HTERT RPE-1 (cell line): ENCODE measurements around the gene RIPOR1.

ENCODE experiments used
- in situ Hi-C: fragments of 300-500 bp; cut with MboI; formaldehyde crosslinking; loops from 4 replicates; pipeline ENCODE4 v1.14.3; 2020; ENCODE audit warnings: low sequenced_read_pairs

Gene RIPOR1

DNA sequence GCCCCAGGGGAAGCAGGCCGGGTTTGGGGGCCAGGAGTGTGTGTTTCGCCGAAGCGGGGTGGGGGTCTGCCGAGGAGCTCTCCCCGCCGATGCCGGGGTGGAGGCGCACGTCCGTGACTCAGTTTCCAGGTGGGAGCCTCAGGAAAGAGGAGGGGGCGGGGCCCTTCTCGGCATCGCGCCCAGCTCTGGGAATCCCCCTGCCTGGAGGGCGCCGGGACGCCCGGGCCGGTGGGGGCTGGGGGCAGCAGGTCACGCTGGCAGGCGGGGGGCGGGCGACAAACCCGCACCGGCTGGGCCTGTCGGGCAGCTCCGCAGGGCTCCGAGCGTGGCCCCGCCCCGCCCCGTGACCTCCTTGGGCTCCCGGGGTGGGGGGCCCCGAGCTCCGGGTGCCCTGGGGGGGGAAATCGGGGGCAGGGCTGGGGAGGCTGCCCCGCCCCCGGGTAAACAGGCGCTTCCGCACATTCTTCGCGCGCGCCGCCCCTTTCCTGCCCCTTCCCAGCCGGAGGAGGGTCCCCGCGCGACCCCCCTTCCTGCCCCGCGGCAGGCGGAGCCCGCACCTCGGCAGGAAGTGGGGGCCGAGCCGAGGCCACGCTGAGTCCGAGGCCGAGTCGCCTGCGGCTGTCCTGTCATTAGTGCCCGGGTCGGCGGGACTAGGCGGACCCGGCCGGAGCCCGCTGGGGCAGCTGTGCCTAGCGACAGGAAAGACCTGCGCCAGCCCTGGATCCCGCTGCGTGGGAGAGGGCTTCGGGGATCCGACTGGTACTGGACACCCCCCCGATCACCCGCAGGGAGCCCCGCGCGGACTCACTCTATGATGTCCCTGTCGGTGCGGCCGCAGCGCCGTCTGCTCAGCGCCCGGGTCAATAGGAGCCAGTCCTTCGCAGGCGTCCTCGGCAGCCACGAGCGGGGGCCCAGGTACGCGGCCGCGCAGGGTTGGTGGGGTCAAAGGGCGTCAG is 9.3 kb downstream of the RIPOR1 start:
- in situ Hi-C loops, result no loop called here

DNA sequence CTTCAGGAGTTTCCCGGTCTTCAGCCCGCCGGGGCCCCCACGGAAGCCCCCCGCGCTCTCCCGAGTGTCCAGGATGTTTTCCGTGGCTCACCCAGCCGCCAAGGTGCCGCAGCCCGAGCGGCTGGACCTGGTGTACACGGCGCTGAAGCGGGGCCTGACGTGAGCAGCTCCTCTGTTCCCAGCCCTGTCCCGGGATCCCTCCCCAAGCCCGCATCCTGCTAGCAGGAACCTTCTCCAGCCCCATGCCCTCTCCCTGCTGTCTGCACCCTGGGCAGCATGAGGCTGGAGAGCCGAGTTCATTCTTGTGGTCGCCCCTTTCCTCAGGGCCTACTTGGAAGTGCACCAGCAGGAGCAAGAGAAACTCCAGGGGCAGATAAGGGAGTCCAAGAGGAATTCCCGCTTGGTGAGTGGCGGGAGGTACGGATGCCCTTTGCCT is 10.1 kb downstream of the RIPOR1 start:
- in situ Hi-C loops, result no loop called here

DNA sequence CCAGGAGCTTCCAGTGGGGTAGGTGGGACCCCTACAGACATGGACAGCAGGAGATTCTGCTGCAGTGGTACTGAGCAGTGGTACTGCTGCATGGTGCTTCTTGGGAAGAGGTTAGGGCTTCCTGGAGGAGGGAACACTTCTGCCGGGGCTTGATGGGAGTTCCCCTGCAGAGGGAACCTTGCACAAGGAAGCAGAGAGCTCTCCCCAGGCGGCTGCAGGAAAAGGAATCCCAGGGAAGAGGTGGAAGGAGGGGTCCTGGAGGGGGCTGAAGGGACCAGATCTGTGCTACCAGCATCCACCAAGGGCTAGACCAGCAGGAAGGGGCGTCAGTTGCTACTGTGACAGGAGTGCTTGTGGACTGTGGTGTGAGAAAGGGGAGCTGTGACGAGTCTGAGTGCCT is 10.6 kb downstream of the RIPOR1 start:
- in situ Hi-C loops, result no loop called here

DNA sequence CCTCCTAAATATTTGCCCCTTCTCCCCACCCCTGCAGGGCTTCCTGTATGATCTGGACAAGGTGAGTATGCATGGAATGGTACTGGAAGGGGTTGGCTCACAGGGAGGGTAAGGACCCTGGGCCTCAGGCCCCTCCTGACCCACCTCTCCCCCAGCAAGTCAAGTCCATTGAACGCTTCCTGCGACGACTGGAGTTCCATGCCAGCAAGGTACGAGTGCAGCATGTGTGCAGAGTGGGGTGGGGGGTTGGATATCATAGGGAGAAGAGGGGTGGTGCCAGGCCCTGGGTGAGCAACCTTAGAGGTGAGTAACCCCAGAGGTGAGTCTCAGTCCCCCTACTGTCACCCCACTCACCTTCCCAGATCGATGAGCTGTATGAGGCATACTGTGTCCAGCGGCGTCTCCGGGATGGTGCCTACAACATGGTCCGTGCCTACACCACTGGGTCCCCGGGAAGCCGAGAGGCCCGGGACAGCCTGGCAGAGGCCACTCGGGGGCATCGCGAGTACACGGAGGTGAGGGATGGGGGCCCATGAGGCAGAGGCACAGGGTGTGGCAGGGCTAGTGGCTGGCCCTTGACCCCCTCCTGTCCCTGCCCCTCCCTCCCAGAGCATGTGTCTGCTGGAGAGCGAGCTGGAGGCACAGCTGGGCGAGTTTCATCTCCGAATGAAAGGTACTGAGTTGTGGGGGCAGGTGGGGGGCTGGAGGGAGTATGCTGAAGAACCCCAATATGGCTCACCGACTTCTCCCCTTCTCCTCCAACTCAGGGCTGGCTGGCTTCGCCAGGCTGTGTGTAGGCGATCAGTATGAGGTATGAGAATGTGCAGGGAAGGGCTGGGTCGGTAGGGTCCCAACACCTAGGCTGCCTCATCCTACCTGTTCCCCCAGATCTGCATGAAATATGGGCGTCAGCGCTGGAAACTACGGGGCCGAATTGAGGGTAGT is 11.3 kb downstream of the RIPOR1 start:
- in situ Hi-C loops, result no loop called here

DNA sequence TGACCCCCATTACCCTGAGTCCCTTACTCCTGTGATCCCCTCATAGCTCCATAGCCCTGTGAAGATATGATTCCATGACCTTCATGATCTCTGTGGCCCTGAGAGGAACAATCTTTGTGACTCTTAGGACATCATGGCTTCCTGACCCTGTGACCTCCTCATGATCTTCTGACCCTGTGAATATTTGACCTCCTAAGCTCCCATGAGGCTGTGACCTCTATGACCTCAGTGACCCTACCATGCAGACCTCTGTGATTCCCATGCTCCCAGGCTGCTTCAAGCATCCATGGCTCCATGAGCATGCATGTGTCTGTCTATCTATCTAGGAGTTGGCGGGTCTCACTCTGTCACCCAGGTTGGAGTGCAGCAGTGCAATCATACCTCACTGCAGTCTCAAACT is 12.1 kb downstream of the RIPOR1 start:
- in situ Hi-C loops, result no loop called here

DNA sequence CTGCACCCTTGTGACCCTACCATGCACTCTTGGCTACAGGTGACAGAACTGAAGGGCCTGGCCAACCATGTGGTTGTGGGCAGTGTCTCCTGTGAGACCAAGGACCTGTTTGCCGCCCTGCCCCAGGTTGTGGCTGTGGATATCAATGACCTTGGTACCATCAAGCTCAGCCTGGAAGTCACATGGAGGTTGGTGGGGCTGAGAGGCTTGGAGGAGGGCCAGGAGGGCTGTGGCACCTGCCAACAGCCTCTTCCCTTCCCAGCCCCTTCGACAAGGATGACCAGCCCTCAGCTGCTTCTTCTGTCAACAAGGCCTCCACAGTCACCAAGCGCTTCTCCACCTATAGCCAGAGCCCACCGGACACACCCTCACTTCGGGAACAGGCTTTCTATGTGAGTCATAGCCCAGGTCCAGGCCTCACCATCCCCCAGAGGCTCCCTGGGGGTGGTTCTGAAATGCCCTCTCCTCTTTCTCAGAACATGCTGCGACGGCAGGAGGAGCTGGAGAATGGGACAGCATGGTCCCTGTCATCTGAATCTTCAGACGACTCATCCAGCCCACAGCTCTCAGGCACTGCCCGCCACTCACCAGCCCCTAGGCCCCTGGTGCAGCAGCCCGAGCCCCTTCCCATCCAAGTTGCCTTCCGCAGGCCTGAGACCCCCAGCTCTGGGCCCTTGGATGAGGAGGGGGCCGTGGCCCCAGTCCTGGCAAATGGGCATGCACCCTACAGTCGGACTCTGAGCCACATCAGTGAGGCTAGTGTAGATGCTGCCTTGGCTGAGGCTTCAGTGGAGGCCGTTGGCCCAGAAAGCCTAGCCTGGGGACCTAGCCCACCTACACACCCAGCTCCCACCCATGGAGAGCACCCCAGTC is 13.0 kb downstream of the RIPOR1 start:
- in situ Hi-C loops, result no loop called here

DNA sequence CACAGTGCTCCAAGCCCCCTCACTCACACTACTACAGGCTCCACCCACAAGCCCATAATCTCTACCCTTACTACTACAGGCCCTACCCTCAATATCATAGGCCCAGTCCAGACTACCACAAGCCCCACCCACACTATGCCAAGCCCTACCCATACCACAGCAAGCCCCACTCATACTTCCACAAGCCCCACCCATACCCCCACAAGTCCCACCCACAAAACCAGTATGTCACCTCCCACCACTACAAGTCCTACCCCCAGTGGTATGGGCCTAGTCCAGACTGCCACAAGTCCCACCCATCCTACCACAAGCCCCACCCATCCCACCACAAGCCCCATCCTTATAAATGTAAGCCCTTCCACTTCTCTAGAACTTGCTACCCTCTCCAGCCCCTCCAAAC is 13.8 kb downstream of the RIPOR1 start:
- in situ Hi-C loops, result no loop called here

DNA sequence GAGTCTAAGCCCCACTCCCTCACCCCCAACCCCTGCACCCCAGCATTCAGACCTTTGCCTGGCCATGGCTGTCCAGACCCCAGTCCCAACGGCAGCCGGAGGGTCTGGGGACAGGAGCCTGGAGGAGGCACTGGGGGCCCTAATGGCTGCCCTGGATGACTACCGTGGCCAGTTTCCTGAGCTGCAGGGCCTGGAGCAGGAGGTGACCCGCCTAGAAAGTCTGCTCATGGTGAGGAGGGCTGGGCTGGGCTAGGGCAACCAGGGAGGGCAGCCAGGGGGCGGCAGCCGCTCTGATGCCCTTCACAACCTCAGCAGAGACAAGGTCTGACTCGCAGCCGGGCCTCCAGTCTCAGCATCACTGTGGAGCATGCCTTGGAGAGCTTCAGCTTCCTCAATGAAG is 14.4 kb downstream of the RIPOR1 start:
- in situ Hi-C loops, result no loop called here

DNA sequence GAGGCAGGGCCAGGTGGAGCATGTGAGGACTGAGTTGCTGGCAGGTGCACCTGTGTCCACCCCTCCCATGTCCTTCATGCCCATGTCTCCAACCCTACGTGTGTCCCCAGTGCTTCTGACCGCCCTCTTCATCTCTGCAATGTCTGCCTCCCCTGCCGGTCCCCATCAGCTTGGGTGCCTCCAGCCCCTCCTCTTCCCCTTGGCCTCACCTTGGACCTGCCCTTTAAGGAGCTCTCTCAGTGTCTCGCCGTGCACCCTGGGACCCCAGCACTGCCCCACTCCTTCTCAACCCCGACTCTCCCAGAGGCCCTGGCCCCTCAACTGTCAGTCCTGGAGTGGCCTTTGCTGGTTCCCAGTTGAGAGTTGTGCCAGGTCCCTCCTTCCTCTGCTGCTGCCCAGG is 15.0 kb downstream of the RIPOR1 start:
- in situ Hi-C loops, result no loop called here

DNA sequence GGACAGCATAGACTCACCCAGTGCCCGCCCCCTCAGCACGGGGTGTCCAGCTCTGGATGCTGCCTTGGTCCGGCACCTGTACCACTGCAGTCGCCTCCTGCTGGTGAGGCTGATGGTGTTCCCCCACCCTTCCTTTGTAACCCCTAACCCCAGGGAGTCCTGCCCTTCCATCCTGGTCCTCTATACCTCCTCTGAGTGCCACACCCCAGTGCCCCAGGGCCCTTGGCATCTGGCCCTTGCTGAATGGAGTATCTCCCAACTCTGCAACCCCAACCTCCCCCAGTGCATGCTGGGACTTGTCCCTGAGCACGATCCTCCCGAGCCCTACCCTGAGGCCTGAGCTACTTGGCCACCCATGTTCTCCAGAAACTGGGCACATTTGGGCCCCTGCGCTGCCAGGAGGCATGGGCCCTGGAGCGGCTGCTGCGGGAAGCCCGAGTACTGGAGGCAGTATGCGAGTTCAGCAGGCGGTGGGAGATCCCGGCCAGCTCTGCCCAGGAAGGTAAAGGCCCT is 15.8 kb downstream of the RIPOR1 start:
- in situ Hi-C loops, result no loop called here

DNA sequence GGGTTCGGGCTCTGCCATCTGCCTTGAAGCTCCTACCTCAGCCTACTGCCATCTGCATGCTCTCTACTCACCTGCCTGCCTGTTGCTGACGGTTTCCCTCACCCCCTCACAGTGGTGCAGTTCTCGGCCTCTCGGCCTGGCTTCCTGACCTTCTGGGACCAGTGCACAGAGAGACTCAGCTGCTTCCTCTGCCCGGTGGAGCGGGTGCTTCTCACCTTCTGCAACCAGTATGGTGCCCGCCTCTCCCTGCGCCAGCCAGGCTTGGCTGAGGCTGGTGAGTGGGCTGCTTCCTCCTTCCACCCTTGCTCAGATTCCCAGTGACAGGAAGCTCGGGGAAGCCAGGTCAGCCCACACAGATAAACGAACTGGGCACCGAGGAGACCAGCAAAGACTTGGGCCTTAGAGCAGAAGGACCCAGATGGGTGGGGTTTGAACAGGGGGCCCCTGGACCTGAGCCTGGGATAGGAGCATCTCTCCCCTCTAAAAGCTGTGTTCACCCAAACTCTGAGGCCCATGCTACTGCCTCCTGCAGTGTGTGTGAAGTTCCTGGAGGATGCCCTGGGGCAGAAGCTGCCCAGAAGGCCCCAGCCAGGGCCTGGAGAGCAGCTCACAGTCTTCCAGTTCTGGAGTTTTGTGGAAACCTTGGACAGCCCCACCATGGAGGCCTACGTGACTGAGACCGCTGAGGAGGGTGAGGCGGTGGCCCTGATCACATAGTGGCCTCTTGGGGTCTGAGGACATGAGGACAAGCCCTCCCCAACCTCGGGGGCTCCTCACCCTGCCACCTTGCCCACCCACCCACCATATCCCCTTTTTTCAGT is 16.4 kb downstream of the RIPOR1 start:
- in situ Hi-C loops, result no loop called here

DNA sequence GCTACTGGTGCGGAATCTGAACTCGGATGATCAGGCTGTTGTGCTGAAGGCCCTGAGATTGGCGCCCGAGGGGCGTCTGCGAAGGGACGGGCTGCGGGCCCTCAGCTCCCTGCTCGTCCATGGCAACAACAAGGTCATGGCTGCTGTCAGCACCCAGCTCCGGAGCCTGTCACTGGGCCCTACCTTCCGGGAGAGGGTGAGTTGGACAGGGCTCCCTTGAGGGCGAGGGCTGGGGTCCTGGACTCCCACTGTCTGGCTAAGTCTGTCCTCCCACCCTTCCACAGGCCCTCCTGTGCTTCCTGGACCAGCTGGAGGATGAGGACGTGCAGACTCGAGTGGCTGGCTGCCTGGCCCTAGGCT is 17.0 kb downstream of the RIPOR1 start:
- in situ Hi-C loops, result no loop called here

DNA sequence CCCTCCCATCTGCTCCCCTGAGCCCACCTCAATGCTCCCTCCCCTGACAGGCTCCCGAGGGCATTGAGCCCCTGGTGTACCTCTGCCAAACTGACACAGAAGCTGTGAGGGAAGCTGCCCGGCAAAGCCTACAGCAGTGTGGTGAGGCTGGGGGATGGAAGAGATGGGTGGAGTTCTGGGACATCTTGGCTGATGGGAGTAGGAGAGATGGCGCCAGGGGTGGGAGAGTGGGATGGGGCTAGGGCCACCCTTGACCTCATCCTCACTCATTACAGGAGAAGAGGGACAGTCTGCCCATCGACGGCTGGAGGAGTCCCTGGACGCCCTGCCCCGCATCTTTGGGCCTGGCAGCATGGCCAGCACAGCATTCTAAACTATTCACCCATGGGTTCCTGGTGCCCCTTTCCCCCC is 17.5 kb downstream of the RIPOR1 start:
- in situ Hi-C loops, result no loop called here

DNA sequence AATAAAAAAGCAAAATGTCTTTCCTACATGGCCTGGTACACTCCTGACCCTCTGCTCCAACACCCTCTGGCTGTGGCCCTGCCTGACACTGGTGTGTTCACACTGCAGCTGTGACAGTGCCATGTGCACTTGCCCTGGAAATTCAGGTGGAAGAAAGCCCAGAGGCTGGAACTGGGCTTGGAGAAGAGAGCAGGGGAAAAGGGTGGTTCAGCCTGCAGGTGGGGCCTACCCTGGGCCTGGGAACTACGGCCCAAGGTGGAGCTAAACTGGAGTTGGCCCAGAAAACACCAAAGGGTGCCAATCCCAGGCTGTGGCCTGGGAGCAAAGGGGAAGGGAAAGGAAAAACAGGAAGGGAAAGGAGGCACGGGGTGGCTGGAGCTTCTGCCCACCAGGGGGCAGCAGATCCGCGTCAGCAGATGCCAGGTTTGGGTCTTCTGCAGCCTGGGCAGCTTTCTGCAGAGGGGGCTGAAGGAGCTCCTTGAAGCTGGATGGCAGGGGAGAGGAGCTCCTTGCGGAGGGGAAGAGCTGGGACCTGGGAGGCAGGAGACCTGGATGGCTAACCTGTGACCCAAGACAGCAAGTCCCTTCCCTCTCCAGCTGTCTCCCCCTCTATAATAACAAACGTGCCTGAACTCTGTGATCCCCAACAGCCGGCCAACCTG is 18.3 kb downstream of the RIPOR1 start:
- in situ Hi-C loops, result no loop called here

DNA sequence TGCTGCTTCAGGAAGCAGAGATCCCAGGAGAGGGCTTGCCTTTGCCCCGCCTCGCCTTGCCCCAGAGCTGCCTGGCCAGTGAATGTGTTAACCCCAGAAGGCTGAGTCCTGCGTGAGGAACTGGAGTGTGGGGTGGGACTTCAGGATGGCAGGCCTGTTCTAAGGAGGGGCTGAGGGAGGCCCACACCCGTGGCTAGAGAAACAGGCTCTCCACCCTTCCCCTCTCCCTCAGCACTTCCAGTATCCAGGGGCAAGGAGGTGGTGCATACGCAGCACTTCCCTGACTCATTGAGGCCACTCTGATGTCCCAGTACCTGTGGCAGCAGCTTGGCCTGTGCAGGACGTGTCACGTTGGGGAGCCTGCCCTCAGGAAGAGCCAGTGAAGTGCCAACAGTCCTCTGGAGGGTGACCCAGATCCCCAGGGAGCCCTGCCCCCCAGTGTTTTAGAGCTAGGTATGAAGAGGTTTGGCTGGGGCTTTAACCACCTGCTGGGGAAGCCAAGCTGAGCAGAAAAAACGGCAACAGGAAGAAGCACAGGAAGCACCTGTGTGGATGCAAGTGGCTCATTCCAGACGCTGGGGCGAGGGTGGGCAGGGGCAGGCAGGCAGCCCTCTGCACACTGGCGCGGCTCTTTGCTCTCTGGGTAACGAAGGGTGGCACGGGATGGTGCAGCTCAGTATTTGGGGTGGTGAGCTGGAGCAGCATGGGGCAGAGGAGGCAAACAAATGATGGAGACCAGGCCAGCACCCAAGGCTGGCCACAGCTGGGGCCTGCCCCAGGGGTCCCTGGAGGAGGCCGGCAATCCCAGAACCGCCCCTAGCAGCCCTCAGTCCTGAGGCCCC is 19.0 kb downstream of the RIPOR1 start:
- in situ Hi-C loops, result no loop called here

DNA sequence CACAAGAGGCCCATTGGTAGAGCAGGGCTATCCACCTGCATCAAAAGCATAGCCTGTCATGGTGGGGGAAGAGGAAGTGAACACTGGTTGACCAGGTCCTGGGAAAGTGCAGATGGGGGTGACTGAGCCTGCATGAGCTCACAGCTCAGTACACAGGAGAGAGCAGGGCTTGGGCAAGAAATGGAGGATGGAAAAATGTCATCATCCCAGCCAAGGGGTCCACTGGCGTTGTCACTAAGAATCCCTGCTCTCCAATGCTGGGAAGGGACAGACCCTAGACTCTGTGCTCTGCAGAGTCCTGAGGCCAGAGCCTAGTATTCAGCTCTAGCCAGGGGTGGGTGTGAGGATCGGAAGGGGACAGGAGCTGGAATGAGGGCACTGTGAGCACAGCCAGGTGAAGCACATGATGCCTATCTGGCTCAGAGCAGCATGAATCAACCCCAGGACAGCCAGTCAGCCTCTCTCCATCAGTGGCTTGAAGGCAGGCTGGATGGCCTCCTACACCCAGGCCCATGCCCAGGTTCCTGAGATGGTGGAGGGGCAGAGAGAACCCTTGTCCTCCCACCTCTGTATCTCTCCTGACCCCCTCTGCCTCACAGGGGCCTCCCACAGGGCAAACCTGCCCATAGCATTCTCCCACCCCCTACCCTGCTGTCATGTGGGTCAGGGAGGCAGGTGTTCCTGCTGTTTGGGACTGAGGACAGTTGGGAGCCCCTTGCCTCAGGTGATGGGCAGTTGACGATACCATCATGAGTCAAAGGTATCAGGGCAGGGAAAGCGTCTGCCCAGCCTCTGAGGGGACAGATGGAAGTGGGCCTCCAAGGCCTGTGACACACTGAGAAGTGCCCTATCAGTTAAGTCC is 19.9 kb downstream of the RIPOR1 start:
- in situ Hi-C loops, result no loop called here

DNA sequence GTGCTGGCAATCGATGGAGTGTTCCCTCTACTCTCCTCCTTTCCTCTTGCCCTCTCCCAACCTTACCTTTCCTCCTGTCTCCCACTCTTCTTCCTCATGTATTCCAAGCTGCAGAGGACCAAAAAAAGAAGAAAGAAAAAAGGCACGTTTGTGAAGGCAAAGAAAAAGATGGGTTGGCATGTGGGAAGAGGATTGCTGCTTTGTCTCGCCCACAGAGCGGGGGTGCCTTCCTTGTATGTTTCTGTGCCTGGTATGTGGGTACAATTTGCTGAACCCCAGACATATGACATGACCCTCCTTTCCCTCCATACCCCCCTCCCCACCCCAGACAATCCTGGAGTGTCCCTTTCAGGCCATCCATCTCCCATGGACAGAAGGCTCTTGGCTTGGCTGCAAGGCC is 20.6 kb downstream of the RIPOR1 start:
- in situ Hi-C loops, result no loop called here
